Gastroesophageal sphincter (tissue), 3 donors: ENCODE results near the gene HMG20A.

Experiments
- CTCF ChIP-seq, 4 experiments: fragments of 200-600 bp in 2 of 4; fragments of 450-650 bp in 2 of 4; sonication (generic) in 1 of 4; IDR thresholded peaks; one replicate each; pipeline ENCODE4 v1.5.1; 2017 to 2019; ENCODE audit warnings: antibody characterized with exemption in 4 of 4, mild to moderate bottlenecking in 2 of 4, moderate library complexity in 2 of 4
- EP300 ChIP-seq: sonication (generic); formaldehyde crosslinking; IDR thresholded peaks from one replicate; pipeline ENCODE4 v1.6.1; 2017; ENCODE audit warnings: antibody characterized with exemption, mild to moderate bottlenecking

- no peak for TF ChIP-seq EP300
- no peak for TF ChIP-seq CTCF (IDR thresholded peaks at IDR 0.05)
Observed at GRCh38 chr15:77375133-77375532, 45.6 kb upstream of the HMG20A start.
